Heart left ventricle (tissue), 16 donors: Measurements from ENCODE around the gene UBTD1. TPM values are rescaled to one million over a fixed set of nuclear protein-coding genes. Genes with fewer than 3 reads are reported as not detected.

Experiments used
- ATAC-seq, 4 donors: fragments of 200-7000 bp; cut with Tn5 transposase; one replicate each; pipeline ENCODE4 v1.9.1; 2020 to 2022; ENCODE audit warnings: moderate library complexity in 4 of 4, mild to moderate bottlenecking in 3 of 4, moderate number of reproducible peaks in 1 of 4
- DNase-seq, 5 donors: peaks; one replicate each; pipeline ENCODE4 v3.0.0-alpha.2; 2020
- H3K27ac ChIP-seq, 12 donors: fragments of 200-600 bp; sonication (generic) in 4 of 12; one replicate each; pipeline versions ENCODE4 v1.5.0 to v1.8.0; 2016 to 2022; ENCODE audit warnings: mild to moderate bottlenecking in 2 of 12
- H3K27me3 ChIP-seq, 9 donors: fragments of 200-600 bp; sonication (generic) in 2 of 9; one replicate each; pipeline versions ENCODE4 v1.5.1 to v1.8.0; 2016 to 2022; ENCODE audit warnings: mild to moderate bottlenecking in 3 of 9
- H3K36me3 ChIP-seq, 9 donors: fragments of 200-600 bp; sonication (generic) in 2 of 9; one replicate each; pipeline versions ENCODE4 v1.5.0 to v1.8.0; 2018 to 2022; ENCODE audit warnings: mild to moderate bottlenecking in 2 of 9
- H3K4me1 ChIP-seq, 12 donors: fragments of 200-600 bp; sonication (generic) in 4 of 12; one replicate each; pipeline versions ENCODE4 v1.5.0 to v1.8.0; 2016 to 2022; ENCODE audit warnings: mild to moderate bottlenecking in 3 of 12
- H3K4me3 ChIP-seq, 12 donors: fragments of 200-600 bp; sonication (generic) in 4 of 12; one replicate each; pipeline versions ENCODE4 v1.5.0 to v1.8.0; 2017 to 2022; ENCODE audit warnings: mild to moderate bottlenecking in 9 of 12, moderate library complexity in 4 of 12
- H3K9me3 ChIP-seq, 12 donors: fragments of 200-600 bp; sonication (generic) in 4 of 12; one replicate each; pipeline versions ENCODE4 v1.5.0 to v1.8.0; 2016 to 2022; ENCODE audit warnings: mild to moderate bottlenecking in 1 of 12
- CTCF ChIP-seq, 12 donors: fragments of 200-600 bp; sonication (generic) in 4 of 12; IDR thresholded peaks; one replicate each; pipeline versions ENCODE4 v1.5.0 to v1.8.0; 2018 to 2022; ENCODE audit warnings: antibody characterized with exemption in 12 of 12, mild to moderate bottlenecking in 5 of 12
- POLR2A ChIP-seq, 2 donors: fragments of 450-650 bp; IDR thresholded peaks; one replicate each; pipeline ENCODE4 v1.6.1; 2017; ENCODE audit warnings: antibody characterized with exemption in 2 of 2, mild to moderate bottlenecking in 2 of 2, moderate library complexity in 2 of 2
- WGBS, 4 donors: extraction: QIAGEN DNeasy Blood & Tissue Kit in 2 of 4; methylation state at CpG; one replicate each; pipeline versions ENCODE4 v1.1.5 to v1.1.7; 2013 to 2018; 5-methylcytosine and 5-hydroxymethylcytosine counted together
- intact Hi-C, 10 donors: fragments of 100-400 bp; cut with DNase I; formaldehyde crosslinking; loops; one replicate each; pipeline versions ENCODE4 v1.11.1 to v1.14.2; 2022
- polyA plus RNA-seq, 2 donors: library from polyadenylated mRNA; stranded (reverse); fragments of 200-250 nt; gene quantifications; one replicate each; pipeline ENCODE4 v1.2.3, GENCODE V29; 2013
- total RNA-seq, 9 donors: library from RNA; depleted of rRNA in 2 of 9; stranded (reverse); fragments of >200 nt in 2 of 9; fragmentation: NEBNext Ultra II Directional in 3 of 9; extraction: Animal tissue kit (Norgen Biotek cat#: 25700) in 3 of 9; gene quantifications; one replicate each; pipeline versions ENCODE4 v1.1.0 to v1.2.4, GENCODE V29; 2016 to 2023
- donor health status: ischemic (EF 13 %, LVEDD 7.1; RV severe dilation, severe dysfunction).
- donor health status: healthy with polysubstance abuse.
- donor health status: DM: no; HTN: yes; CAD: no.
- donor health status: DM: no; HTN: no; CAD: no.
- donor health status: ischemic (EF 25% LVEDD 6.9; RV normal size, moderate dysfunction).
- donor health status: ischemic (EF 25% LVEDD 5.7; RV mildly dilated, moderate dysfunction).
- donor health status: healthy.
- donor health status: DM: yes; HTN: yes; CAD: no.
- donor health status: ischemic (EF 35%, LVEDD 5.7; RV mildly dilated, moderate dysfunction).
- donor health status: nonischemic (EF 11% LVEDD 7.7; RV severe dilation, severe dysfunction).
- donor health status: DM: yes; HTN: yes; CAD: no.
- donor health status: PGD.
- donor health status: ischemic (EF 29% LVEDD 5.4; RV normal size, mild dysfunction).
- donor health status: nonischemic (EF 23%, LVEDD 6.1; RV moderate dilation, normal function).

Gene UBTD1
- total and polyA plus RNA-seq, 11 donors = 18.2 to 49.7 (median 28.2) TPM

- 88 to 92% (median 91%) methylated on average over 3 of the region's 3 CpGs for WGBS, 4 donors
- H3K4me3 ChIP-seq = no peak overlapping the region
- H3K27me3 ChIP-seq = no peaks in the 10 kb centered on the region
- H3K4me1 ChIP-seq = peaks cover 0 to 47% (median 11%) of the 10 kb centered on the region in 12 donors
- intact Hi-C loops = no loop called here
- no peaks in the 10 kb centered on the region for H3K9me3 ChIP-seq
- no peak for ATAC-seq
- no peak for DNase-seq
- H3K36me3 ChIP-seq = no peaks in the 10 kb centered on the region
- H3K27ac ChIP-seq = no peak overlapping the region
- TF ChIP-seq CTCF (IDR thresholded peaks at IDR 0.05) (no peak), POLR2A (IDR thresholded peaks at IDR 0.05) (no peak)
Observed at GRCh38 chr10:97506199-97506991, 7.7 kb downstream of the UBTD1 start.

DNA sequence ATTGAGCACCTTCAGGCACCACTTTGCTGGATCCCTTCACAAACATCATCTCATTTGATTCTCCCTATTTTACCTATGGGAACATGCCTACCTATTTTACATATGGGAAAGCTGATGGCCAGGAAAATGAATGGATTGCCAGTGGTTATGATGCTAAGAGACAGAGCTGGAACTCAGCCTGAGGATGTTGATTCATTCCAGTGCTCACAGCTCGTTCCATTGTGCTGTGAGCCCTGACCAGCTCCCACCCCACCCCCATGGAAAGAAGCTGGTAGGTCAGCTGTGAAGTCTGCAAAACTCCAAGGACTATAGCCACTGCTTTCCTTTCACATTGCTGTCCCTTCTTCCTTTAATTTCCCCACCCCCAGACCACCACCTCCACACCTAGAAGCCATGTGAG lies 9.6 kb downstream of the UBTD1 start:
- H3K4me3 ChIP-seq = no peak overlapping the region
- peaks cover 0 to 52% (median 13%) of the 10 kb centered on the region in 12 donors for H3K4me1 ChIP-seq
- H3K27me3 ChIP-seq = no peaks in the 10 kb centered on the region
- intact Hi-C loops = no loop called here
- no peak for TF ChIP-seq CTCF (IDR thresholded peaks at IDR 0.05)
- TF ChIP-seq POLR2A (IDR thresholded peaks at IDR 0.05) = no peak
- no peaks in the 10 kb centered on the region for H3K9me3 ChIP-seq
- no peak for DNase-seq
- ATAC-seq = no peak
- H3K36me3 ChIP-seq = no peaks in the 10 kb centered on the region
- WGBS, 4 donors = 23 to 38% (median 27%) methylated on average over 1 of the region's 1 CpG
- no peak overlapping the region for H3K27ac ChIP-seq

DNA sequence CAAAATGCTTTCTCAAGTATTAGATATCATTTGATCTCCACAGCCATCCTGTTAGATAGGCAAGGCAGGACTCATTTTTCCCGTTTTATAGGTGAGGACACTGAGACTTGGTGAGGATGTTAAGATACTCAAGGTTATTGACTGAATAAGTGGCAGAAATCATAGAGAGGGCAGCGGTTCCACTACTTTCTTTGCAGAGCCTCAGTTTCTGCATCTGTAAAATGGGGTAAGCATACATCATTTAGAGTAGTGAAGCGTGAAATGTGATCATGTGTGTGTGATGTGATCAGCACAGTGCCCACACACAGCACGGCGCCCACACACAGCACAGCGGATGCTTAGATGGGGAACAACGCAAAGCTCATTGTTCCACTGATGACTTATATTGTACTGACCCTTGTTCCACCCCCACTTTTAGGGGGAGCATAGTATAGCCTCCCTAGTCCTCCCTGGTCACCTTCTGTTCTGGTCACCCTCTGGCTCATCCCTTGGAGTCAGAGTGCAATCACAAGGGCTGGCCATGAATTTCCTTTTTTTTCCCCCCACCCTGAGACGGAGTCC lies 10.5 kb downstream of the UBTD1 start:
- H3K27me3 ChIP-seq = no peaks in the 10 kb centered on the region
- H3K36me3 ChIP-seq = no peaks in the 10 kb centered on the region
- ATAC-seq (no peak), DNase-seq (no peak)
- no peak overlapping the region for H3K4me3 ChIP-seq
- intact Hi-C loops = no loop called here
- H3K9me3 ChIP-seq = no peaks in the 10 kb centered on the region
- WGBS, 4 donors = 95 to 98% (median 96%) methylated on average over 8 of the region's 8 CpGs
- peaks cover 0 to 51% (median 12%) of the 10 kb centered on the region in 12 donors for H3K4me1 ChIP-seq
- TF ChIP-seq CTCF (IDR thresholded peaks at IDR 0.05) = no peak
- H3K27ac ChIP-seq = no peak overlapping the region

DNA sequence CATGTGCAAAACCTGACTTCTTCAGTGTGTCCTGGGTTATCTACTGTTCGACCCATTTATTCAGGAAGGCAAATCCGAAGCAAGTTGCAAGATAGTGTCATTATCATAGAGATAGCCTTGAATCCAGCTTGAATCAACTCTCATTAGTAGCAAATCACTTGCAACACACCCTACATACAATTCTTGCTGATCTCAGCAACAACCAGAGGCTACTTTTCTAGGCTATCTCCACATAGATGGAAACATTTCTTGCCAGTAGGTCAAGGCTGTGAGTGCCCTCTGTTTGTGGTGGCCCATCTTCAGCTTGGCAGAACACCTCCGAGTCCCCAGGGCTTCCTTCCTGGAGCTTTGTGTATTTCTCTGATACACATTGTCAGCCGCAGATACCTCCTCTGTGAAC lies 12.0 kb downstream of the UBTD1 start:
- Histone ChIP-seq H3K4me3 (no peak overlapping the region), H3K9me3 (no peaks in the 10 kb centered on the region), H3K27me3 (no peaks in the 10 kb centered on the region), H3K4me1 (peaks cover 0 to 51% (median 21%) of the 10 kb centered on the region in 12 donors), H3K36me3 (no peaks in the 10 kb centered on the region), H3K27ac (no peak overlapping the region)
- TF ChIP-seq POLR2A (IDR thresholded peaks at IDR 0.05) (no peak), CTCF (IDR thresholded peaks at IDR 0.05) (no peak)
- DNase-seq (no peak), ATAC-seq (no peak)
- 68 to 76% (median 73%) methylated on average over 4 of the region's 4 CpGs for WGBS, 4 donors
- intact Hi-C loops = no loop called here
